Measurements from ENCODE around the gene CELF2. TPM values are rescaled to one million over a fixed set of nuclear protein-coding genes. Genes with fewer than 3 reads are reported as not detected.

The CELF2 gene
- total RNA-seq, 1 donor from 2014 or later = 4.2 TPM

DNA sequence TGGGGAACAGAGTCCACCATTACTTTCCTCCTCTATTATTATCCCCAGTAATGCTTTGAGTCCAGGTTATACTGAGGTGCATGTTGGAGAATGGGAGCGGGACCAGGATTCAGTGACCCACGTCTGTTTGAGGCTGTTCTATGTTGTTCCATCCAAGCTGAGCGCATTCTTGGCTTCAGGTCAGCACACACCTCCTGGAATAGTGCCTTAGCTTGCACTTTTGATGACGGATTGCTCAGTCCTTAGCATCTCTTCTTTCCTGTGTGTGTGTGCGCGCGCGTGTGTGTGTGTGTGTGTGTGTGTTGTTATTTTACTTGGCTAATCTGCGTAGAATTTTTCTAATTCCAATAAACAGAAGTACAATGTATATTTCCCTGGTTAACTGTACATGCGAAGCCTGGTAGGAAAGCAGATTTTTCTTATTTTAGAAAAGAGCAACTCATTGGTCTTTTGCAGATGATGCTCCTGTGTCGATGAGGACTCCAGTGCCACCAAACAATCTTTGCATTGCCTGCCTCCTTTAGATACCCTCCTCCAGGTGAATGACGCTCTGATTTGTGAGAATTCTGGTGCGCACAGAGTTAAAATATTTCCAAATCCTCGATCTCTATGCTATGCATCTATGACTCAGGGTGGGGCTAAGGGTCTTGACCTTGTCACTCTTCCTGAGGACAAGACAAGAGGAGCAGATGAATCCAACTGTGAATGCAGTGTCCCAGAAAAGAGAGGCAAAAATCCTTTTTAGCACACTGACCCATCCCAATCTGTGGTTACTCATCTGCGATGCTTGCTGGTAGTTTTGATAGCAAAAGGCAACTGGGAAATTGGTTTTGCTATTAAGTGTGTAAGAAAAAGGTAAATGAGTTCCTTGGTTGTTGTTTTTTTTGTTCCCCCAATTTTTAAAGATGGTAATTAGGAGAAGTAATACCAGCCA lies 13.3 kb upstream of the CELF2 start:
- DNase-seq (ENCODE audit: low read depth in 2 of 2) = no peak

DNA sequence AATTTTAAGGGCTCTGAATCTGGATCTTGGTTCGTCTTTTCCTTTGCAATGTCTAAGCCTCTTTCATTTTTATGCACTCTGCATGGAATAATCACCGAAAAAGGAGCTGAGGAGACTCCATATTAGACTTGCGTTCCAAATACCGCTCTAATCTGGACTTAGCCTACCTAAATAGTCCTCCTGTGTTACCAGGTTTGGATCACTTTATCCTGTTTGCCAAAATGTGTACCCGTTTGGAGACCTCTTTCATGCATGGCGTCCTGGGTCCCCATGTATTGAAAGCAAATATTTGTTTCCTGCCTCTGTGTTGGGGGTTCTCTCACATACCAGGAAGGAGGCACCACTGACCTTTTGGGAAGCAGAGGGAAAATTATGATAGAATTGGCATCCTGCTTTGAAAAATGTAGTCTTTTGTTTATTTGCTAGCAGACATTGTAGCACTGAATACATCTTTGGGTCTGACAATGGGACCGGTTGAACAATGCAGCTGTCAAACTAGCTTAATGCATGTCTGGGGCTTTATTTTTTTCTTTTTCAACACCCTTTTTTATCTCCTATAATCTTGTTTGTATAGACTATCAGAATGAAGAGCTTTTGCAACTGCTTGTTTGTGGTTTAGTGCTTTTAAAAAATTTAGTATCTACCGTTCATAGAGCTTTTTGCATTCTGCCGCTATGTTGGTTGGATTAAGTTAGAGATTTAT lies 11.8 kb upstream of the CELF2 start:
- DNase-seq (ENCODE audit: low read depth in 2 of 2) = no peak

DNA sequence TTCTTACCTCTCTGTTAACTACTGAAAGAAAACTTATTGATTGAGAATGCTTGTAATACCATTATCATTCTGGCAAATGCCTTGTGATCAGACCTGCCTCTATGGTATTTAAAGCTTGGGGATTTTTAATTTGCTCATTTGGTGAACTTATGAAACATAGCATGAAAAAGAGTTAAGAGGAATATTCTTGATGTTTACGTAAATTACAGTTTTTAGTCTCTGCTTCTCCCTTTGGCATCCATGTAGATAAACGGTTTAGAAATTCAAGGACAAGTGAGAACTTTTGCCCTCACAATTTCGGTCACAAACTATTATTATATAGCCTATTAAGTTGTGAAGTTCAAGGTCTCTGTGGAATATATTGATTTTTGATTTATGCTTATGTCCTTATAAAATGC lies 11.2 kb upstream of the CELF2 start:
- no peak for DNase-seq (ENCODE audit: low read depth in 2 of 2)

DNA sequence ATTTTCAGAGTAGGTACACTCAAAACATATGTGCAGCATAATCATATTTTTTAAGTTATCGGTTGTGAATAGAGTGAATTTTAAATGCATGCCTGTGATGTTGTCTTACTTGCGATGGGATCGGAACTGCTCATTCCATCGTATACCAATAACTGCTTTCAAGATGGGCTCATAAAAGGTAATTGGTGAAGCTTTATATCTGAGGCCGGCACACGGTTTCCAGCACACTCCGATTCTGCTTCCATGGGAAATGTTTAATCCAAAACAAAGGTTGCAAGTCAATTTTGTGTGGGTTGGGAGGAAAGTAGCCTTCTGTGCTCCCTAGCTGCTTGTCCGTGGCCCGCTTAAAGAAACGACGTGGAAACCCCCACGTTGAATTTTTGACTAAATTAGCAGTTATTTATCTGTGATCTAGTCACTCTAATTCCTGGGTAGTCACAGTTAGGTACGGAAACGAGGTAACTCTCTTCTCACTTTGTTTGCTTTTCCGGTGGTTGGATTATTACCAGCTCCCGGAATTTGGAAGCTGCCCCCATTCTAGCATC lies 10.1 kb upstream of the CELF2 start:
- DNase-seq (ENCODE audit: low read depth in 2 of 2) = no peak

DNA sequence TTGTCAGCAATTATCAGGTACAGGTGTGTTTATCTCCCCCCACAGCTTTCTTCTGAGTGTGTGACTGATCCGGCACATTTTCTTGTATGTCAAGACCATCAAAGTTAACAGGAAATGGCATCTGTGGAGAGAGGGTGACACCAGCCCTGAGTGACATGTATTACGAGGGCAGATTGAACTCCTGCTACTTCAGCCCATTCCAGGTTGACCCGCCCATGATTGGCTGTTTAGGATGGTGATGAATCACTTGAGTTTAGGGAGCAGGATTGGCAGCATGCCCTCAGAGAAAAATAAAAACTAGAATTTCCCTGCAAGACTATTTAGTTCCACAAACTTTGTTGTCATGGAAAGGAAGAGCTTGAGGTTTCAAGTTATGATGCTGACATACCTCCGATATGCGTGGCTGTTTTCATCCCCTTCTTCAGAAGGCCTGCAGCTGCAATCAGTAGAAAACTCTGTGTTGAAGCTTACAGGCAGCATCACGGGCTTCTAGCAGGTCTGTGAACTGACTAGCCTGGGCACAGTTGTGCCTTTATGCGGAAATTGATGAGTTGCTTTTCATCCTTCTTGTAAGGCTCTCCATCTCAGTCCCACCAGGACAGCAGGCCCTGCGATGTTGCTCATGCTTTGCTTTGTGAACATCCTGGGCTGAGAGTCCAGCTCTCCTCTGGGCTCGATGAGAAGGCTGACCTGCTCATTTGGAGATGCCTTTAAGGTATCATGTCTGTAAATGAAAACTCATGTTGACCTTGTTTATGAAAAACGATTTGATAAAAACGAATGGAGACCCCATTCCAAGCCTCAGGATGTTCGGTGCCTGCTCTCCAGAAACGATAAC lies 8.0 kb upstream of the CELF2 start:
- no peak for DNase-seq (ENCODE audit: low read depth in 2 of 2)

DNA sequence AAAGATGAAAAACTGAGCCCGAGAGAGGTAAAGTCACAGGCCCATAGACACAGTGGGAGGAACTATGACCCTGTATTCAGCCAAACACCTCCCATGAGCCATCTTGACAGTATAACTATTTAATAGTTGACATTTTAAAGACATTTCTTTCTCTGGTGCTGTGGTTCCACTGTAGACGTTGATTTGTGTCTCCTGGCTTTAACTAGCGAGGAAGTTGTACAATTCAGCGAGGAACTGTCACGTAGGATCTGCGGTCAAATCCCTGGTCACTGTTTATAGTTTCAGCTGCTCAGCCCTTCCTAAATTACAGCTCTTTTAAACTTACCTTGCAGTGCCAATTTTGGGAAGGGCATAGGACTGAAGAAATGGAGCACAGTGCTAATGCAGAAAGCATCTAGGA lies 7.1 kb upstream of the CELF2 start:
- DNase-seq (ENCODE audit: low read depth in 2 of 2) = no peak

DNA sequence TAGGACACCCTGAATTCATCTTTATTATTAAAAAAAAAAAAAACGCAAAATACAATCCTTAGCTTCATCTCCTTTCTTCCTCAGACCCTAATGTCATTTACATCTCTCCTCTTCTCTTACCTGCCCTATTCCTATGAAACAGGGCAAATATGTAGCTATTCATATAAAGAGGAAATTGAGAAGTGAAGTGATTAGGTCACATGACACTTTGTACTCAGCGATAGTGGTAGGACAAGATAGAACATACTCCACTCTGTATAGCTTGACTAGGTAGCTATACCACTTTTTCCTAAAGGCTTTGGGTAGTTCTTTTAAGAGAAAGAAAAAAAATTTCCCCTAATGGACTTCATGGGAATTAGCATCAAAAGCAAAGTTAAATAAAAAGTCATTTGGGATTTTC lies 6.2 kb upstream of the CELF2 start:
- no peak for DNase-seq (ENCODE audit: low read depth in 2 of 2)

DNA sequence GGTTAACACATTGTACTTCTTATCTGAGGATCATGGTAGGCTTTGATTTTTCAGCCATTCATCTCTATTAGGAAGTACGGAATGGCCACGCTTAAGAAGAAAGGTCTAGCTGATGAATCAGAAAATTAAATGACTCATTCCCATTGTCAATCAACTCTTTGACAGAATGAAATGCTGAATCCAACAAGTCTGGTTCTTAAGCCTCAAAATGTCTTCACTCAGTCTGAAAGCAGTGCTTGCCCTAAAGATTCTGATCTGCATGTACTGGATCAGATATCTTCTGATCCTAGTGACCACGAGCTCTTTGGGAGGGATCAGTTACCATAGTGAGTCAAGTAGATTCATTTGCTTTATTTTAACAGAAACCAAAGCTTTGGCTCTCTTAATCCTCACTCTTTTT lies 5.7 kb upstream of the CELF2 start:
- peak in 1 of 2 donors; percentile 7 for DNase-seq (ENCODE audit: low read depth in 2 of 2)

DNA sequence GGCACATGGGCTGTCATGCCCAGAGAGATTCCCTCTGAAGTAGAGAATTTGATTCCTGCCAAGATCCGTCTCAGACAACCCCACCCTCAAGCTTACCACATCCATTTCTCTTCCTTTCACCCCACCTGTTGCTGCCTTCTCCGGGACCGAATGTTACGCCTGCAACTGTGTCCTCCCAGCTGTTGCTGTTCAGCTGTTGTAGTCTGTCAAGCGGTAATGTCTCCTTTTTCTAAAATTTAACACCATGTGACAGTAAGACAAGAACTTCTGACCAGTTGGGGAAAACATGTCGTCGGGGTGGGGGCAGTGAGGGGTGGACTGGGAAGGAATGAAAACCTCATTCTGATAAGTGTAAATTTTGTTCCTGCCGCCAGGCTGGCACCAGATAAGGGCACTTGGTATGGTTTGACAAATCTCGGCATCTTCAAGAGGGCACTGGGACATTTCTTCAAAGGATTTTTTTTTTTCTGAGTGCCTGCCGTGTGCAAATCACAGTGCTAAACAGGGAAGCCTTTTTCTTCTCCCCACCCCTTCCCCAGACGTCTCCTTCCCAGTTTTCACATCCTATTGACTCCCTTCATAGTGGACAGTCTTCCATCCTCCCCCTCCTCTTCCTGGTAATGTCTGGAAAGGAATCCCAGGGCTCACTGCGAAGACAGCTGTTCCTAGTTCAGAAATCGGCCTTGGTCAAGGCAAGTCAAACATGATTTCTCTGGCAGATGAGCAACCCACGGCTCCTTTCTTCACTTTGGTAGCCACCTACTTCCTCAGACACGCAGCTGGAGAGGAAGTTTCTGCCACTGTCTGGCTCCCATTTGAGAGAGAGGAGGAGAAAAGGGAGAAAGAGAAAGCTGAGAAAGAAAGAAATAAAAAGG lies 5.0 kb upstream of the CELF2 start:
- DNase-seq (ENCODE audit: low read depth in 2 of 2) = no peak

DNA sequence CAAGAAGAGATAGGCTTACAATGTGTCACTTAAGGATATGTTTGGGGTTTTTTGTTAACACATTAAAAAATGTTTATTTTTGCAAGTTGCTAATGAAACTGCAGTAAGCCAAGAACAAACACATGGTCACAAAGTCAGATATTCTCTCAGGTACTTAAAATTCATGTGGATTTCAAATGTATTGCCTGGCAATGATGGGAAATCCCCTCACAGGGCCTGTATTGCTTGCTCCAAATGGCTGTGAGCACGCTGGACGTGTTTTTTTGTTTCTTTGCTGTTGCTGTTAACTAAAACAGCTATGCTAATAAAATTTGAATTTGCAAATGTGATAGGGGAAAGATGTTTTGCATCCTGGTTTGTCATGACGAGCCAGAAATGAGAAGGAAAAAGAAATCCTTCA lies 3.8 kb upstream of the CELF2 start:
- no peak for DNase-seq (ENCODE audit: low read depth in 2 of 2)

DNA sequence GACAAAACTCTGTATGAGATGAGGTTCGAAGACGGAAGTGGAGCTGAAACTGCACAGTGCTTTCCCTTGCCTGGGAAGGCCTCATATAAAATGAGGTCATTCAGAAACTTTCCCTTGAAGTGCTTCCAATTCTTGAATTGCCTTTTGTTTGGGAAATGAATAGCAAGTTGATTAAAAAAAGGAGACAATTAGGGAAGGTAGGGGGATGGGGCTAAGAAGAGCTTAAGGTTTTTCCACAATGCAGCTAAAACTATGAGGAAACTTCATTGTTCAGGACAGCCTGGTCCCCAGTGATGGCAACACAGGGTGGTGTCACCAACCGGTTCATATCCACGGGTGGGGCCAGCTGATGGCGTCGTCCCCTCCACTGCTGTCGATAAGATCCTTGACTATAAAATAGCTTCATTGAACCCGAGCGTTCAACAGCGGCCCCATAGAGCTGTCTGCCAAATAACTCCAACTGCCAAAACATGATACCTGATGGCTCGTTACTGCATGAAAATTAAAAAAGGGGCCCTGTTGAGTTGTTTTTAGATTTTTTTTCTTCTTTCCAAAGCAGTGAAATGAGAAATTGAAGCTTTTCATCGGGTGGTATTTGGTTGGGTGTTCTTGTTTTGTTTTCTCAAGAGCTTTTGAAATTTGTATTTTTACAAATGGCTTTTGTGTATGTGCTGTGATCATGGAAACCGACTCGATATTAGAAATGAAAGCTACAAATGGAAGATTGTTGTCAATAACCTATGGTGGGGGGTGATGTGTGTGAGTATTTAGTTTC lies 2.8 kb upstream of the CELF2 start:
- peak in 1 of 2 donors; percentile 6 for DNase-seq (ENCODE audit: low read depth in 2 of 2)

DNA sequence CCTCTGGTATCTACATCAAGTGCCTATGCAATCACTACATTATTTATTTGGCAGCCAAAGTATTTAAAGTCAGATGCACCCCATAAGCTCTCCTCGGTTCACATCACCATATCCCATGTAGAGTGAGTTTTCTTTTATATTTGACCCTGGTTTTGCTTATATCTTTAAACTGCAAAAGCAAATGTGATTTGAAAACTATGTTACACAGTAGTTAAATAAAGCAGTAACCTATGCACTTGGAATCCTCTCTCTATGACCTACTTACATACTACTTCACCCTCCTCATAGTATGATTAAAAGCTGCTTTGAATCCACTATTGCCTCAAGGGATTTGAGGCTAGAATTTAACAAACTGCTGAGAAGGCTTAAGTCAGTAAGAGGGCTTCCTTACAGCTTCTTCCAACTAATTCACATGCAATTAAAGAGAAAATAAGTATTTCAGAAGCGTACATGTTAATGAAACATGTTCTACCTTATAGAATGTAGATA lies 2.2 kb upstream of the CELF2 start:
- DNase-seq (ENCODE audit: low read depth in 2 of 2) = no peak

DNA sequence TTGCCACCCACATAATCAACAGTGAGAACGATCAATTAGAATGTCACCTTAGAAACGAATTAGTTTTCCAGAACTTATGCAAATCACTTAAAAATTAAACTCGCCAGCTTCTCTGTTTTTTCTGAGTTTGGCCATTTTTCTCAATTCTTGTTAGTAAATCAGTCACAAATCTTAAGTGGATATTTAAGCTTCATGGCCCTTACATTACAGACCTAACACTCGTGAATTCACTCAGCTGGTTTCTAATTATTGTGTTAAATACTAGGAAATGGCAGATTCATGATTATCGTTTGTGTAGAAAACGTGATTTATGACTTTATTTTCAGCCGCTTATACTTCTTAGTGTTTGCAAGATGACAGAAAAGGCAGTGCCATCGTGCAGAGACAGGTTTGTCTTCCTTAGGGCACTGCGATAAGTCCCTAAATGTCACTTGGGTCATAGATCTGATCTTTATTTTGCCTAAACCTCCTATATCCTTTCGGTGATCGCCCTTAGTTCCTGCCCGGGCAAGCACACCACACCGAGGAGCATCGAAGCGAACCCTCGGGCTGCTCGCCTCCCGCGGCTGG lies 587 bp upstream of the CELF2 start:
- DNase-seq (ENCODE audit: low read depth in 2 of 2) = no peak

DNA sequence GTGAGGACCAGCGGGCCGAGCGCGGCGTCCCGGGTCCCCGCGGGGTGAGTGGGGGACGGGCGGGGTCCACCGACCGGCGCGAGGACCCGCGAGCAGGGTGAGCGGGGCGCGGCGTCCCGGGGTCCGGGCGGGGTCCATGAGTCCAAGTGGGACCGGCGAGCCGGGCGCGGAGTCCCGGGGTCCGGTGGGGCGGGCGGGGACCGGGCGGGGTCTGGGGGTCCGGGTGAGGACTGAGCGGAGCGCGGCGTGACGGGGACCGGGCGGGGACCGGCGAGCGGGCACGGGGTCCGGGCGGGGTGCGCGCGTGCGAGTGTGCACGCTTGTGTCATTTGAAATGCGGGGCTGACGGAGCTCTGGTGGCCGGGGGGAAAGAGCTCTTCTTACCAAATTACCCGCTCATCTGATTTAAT lies 765 bp downstream of the CELF2 start:
- DNase-seq (ENCODE audit: low read depth in 2 of 2) = peak in 1 of 2 donors; percentile 48

DNA sequence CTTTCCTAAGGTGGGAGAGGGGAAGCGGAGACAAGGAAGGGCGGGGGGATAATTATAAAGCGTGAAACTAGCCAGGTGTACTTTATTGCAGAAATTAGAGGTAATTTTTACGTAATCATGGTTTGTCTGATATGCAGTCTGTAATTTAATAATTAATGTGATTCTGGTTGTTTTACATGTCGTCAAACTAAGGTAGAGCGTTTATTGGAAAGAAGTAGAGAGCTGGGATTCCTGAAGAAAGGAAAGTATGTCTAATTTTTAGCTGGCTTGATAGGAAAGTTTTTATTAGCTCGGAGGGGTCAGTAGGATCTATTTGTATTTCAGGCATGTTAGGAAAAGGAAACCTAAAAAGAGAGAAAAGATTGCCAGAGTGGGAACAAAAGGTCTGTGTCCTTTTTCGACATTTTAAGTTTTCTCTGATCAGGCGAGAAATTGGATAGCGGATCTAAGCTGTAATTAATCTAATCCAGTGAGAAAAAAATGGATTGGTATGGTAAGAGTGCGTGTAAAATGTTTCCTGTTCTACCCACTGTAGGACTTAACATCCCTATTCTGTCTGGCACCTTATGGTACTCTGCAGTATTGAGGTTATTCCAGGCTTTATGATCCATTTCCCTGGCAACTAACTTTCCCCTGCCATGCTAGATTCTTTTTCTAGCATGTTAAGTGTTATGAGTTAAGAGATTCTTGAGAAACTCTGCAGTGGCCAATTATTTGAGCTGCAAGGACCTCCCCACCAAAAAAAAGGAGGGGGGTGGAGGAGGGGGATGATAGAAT lies 1.4 kb downstream of the CELF2 start:
- peak in 1 of 2 donors; percentile 28 for DNase-seq (ENCODE audit: low read depth in 2 of 2)

DNA sequence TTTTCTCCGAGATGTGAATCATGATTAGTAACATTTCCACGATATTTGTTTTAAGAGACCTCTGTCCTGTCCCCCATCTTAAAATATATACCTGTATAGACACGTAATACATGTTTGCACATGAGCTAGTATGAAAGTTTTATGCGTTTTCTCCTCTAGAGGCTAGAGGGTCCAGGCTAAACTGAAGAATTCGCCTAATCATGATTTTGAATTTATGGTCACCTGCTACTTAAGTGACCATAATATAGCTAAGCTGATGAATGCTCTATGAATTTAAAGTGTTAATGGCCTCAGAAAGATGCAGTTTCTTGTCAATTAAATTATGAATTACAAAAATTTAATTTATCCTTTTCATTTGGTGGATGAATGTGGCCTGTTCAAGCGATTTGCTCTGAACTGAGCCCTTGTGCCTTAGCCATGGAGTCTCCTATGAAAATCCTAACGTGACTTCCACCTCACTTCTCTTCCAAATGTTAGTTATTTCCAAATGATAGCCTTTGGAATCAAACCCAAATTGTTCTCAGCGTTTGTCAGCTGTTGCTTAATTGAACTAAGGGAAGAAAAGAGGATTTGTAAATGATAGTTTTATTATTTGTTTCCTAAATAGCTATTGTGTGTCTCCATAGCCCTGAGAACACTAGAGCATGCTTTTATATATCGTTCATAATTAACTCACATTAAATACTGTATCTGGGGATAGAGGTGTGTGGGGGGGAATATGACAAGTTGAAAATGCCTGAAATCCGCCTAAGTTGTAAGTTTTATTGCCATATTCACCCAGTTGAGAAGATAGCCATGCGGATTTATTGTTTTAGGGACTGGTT lies 2.3 kb downstream of the CELF2 start:
- DNase-seq (ENCODE audit: low read depth in 2 of 2) = no peak

DNA sequence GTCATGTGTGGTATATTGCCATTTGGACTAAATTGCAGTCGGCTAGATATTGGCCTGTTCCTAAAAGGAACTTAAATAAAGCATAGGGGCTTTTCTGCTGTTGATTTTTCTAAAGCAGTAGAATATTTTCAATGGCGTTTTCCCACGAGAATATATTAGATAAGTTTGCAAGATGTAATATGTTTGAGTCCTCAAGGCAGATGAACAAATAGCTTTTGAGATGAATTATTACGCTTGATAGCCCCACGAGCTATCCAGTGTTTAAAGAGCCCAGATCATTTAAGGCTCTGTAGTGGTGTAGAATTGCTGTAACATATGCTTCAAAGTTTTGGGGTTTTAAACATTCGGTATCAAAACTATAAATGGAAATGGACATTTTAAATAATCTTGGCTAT lies 2.9 kb downstream of the CELF2 start:
- DNase-seq (ENCODE audit: low read depth in 2 of 2) = no peak

DNA sequence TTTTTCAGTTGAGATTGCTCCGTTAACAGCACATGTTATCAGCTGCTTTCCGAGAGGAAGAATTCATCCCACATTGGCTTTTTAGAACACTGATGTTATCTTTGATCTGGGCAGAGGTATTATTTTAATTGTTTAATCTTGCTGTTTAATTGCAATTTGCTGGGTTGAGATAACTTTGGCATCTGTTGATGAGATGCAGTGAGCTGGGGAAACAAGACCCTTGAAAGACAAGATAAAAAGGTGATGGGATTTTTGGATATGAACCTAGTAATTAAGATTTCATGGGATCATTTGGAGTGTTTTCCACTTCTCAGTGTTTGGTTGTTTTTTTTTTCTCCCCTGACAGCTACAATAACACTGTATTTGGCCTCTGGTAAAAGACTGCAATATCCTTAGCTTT lies 4.5 kb downstream of the CELF2 start:
- DNase-seq (ENCODE audit: low read depth in 2 of 2) = no peak

Measured in lung microvascular endothelial cell (primary cell).